IPS-20b (cell line): Measurements from ENCODE around the gene ADK.

Experiments used
- H3K27ac ChIP-seq: one replicate; pipeline ENCODE4 v1.5.1; 2013; ENCODE audit warnings: low read length
- H3K27me3 ChIP-seq: 2 replicates; pipeline ENCODE4 v1.6.1; 2013; ENCODE audit warnings: mild to moderate bottlenecking, low read length, inconsistent platforms; ENCODE audit not compliant: insufficient read depth
- H3K36me3 ChIP-seq: 2 replicates; pipeline ENCODE4 v1.6.1; 2013; ENCODE audit warnings: low read depth, mild to moderate bottlenecking, inconsistent platforms, low read length, moderate library complexity; ENCODE audit not compliant: insufficient read depth
- H3K4me1 ChIP-seq: 2 replicates; pipeline ENCODE4 v1.6.1; 2013; ENCODE audit warnings: mild to moderate bottlenecking, control low read depth, inconsistent platforms, low read length, moderate library complexity; ENCODE audit not compliant: insufficient read depth
- H3K4me3 ChIP-seq: 2 replicates; pipeline ENCODE4 v1.5.1; 2013; ENCODE audit warnings: mild to moderate bottlenecking, low read length, inconsistent platforms
- H3K9ac ChIP-seq: 2 replicates; pipeline ENCODE4 v1.6.1; 2013; ENCODE audit warnings: low read depth, mild to moderate bottlenecking, inconsistent platforms, low read length, moderate library complexity
- H3K9me3 ChIP-seq: 2 replicates; pipeline ENCODE4 v1.6.1; 2013; ENCODE audit warnings: mild to moderate bottlenecking, low read depth, low read length, inconsistent platforms; ENCODE audit not compliant: insufficient read depth

ADK gene

GRCh38 chr10:74223755-74224529, 72.9 kb downstream of the ADK start:
- Histone ChIP-seq H3K27me3 (no peaks in the 10 kb centered on the region), H3K36me3 (no peaks in the 10 kb centered on the region), H3K9ac (no peak overlapping the region), H3K4me1 (no peaks in the 10 kb centered on the region), H3K9me3 (no peaks in the 10 kb centered on the region), H3K4me3 (no peak overlapping the region), H3K27ac (no peak overlapping the region)

DNA sequence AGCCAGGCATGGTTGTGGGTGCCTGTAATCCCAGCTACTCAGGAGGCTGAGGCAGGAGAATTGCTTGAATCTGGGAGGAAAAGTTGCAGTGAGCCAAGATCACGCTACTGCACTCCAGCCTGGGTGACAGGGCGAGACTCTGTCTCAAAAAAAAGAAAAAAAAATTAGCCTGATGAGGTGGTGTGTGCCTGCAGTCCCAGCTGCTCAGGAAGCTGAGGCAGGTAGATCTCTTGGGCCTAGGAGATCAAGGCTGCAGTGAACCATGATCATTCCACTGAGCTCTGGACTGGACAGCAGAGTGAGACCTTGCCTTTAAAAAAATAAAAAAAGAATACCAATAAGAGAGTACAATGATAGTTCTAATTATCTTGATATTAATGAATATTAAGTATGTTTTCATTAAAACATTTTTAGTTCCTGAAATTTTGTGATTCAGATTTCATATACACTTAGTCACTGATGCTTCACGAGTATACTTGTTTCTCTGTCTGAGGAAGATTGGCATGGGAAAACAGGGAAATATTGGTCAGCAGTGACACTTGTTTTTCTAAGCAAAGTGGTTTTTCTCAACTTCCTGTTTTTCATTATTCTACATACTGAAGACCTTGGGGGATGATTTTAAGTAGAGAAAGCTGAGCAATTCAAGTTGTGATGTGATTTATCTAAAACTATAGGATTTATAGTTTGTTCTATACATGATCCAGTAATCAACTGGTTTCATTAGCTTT, 76.8 kb downstream of the ADK start:
- H3K27me3 ChIP-seq, result no peaks in the 10 kb centered on the region

DNA sequence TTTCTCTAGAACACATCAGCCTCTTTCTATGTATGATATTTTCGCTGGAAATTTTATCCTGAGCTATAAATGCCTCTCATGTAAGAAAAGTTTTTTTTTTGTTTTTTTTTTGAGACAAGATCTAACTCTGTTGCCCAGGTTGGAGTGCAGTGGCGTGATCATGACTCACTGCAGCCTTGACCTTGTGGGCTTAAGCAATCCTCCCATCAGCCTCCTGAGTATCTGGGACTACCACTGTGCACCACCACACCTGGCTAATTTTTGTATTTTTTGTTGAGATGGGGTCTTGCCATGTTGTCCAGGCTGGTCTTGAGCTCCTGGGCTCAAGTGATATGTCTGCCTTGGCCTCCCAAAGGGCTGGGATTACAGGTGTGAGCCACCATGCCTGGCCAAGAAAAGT, 80.4 kb downstream of the ADK start:
- Histone ChIP-seq H3K4me1 (no peaks in the 10 kb centered on the region; the same call in 1 of the 2 replicates), H3K4me3 (no peak overlapping the region), H3K27ac (no peak overlapping the region), H3K9me3 (no peaks in the 10 kb centered on the region), H3K36me3 (no peaks in the 10 kb centered on the region), H3K9ac (no peak overlapping the region), H3K27me3 (no peaks in the 10 kb centered on the region)

More for the DNA sequence above, 76.8 kb downstream of the ADK start:
- Histone ChIP-seq H3K27ac (no peak overlapping the region), H3K4me1 (no peaks in the 10 kb centered on the region), H3K9me3 (no peaks in the 10 kb centered on the region), H3K36me3 (no peaks in the 10 kb centered on the region), H3K9ac (no peak overlapping the region), H3K4me3 (no peak overlapping the region)

DNA sequence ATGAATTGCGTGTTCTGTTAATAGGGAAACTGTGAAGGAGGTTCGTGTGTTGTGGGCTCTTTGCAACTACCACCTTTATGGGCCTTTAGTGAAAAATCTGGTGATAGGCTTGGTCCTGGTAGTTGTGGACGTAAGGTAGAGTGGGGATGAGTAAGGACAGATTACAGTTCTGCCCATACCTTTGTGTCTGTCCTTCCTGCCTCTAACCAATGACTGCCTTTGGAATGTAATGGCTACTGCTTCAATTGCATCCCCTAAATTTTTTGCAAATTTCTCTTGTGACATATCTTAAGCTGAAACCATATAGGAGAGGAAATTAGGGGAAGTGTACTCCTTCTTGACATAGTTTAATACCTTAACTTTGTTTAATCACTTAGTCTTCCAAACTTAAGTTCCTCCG, 82.3 kb downstream of the ADK start:
- no peaks in the 10 kb centered on the region for H3K9me3 ChIP-seq
- no peaks in the 10 kb centered on the region for H3K27me3 ChIP-seq
- no peak overlapping the region for H3K9ac ChIP-seq
- no peaks in the 10 kb centered on the region; the same call in 1 of the 2 replicates for H3K4me1 ChIP-seq
- no peak overlapping the region for H3K27ac ChIP-seq
- H3K36me3 ChIP-seq, result no peaks in the 10 kb centered on the region
- H3K4me3 ChIP-seq, result no peak overlapping the region

DNA sequence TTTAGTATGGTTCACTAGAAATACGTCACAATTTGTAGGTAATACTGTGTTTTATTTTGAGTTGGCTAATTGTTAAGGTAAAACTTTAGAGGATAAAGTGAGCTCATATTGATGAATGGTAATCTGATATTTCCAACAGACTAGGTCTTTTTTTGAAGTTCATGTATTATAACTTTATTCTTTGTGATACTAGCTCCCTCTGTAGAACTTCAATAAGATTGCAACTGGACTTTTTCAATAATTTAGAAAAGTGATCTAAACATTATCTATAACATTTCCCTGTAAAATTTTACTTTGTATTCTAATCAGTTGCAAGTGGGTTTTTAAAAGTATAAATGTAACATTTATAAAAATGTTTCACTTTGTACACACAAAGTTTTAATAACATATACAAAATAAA, 83.5 kb downstream of the ADK start:
- H3K36me3 ChIP-seq, result no peaks in the 10 kb centered on the region
- H3K9me3 ChIP-seq, result no peaks in the 10 kb centered on the region
- H3K9ac ChIP-seq, result no peak overlapping the region
- no peak overlapping the region for H3K4me3 ChIP-seq
- no peaks in the 10 kb centered on the region; the same call in 1 of the 2 replicates for H3K4me1 ChIP-seq
- no peak overlapping the region for H3K27ac ChIP-seq
- H3K27me3 ChIP-seq, result no peaks in the 10 kb centered on the region

DNA sequence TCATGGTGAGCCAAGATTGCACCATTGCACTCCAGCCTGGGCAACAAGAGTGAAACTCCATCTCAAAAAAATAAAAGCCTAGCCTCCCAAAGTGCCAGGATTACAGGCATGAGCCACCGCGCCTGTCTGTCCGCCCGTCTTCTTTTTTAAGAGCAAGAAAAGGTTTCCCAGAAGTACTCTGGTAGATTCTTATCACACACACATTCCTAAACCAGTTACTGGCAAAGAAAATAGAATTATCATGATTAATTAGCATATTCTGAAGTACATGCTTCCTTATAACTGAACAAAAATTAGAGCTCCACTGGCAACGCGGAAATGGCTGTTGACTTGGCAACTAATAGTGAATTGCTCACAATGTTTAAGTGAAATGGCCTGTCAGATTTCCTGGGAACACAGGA, 87.0 kb downstream of the ADK start:
- no peaks in the 10 kb centered on the region for H3K27me3 ChIP-seq
- no peak overlapping the region for H3K4me3 ChIP-seq
- peaks cover 6% of the 10 kb centered on the region; the same call in 1 of the 2 replicates for H3K36me3 ChIP-seq
- H3K9me3 ChIP-seq, result no peaks in the 10 kb centered on the region
- no peak overlapping the region for H3K27ac ChIP-seq
- no peaks in the 10 kb centered on the region; the same call in 1 of the 2 replicates for H3K4me1 ChIP-seq
- H3K9ac ChIP-seq, result no peak overlapping the region

DNA sequence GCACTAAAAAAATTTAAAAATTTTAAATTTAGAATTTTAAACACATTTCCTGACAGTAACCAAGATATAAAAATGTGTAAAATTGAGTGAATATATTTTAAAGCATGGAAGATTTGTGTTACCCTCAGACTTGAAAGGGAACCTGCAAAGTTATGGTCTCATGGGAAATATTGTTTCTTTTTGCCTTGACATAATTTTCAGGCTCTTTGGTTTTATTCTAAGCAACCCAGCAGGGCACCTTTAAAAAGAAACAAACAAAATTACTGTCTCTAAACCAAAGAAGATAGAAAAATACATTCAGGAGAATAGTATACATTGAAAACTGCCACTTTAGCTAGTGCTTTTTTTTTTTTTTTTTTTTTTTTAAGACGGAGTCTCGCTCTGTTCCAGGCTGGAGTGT, 87.5 kb downstream of the ADK start:
- H3K27ac ChIP-seq, result no peak overlapping the region
- H3K27me3 ChIP-seq, result no peaks in the 10 kb centered on the region
- H3K9ac ChIP-seq, result no peak overlapping the region
- H3K9me3 ChIP-seq, result no peaks in the 10 kb centered on the region
- no peak overlapping the region for H3K4me3 ChIP-seq
- peaks cover 11% of the 10 kb centered on the region; the same call in 1 of the 2 replicates for H3K36me3 ChIP-seq
- no peaks in the 10 kb centered on the region for H3K4me1 ChIP-seq

GRCh38 chr10:74243067-74243466, 92.0 kb downstream of the ADK start:
- no peak overlapping the region for H3K27ac ChIP-seq
- no peak overlapping the region for H3K4me3 ChIP-seq
- H3K4me1 ChIP-seq, result no peaks in the 10 kb centered on the region
- H3K9ac ChIP-seq, result no peak overlapping the region
- no peaks in the 10 kb centered on the region for H3K9me3 ChIP-seq
- no peaks in the 10 kb centered on the region for H3K27me3 ChIP-seq
- peaks cover 11% of the 10 kb centered on the region; the same call in 1 of the 2 replicates for H3K36me3 ChIP-seq

DNA sequence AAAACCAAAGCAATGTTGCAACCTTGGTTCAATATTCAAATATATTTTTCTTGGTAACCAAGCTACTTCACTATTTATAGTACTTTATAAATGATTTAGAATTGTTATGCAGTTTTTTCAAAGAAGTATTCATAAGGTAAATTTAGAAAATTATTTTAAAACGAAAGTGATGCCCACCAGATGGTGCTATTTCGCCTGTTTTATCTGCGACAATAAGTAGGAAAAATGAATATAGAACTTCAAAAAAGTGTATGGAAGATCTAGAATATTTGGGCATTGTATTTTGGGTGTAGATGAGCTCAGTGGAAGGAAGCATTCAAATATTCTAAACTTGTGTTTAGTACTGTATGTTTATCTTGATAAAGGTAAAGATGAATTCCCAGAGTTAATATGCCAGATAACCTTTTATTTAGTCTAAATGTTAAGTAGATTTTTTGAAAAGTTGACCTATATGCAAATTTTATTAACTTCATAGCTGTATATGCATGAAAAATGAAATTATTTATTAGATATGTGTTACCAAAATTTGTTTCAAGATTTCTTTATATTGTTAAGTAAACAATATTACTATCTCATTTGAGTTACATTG, 93.2 kb downstream of the ADK start:
- no peak overlapping the region for H3K27ac ChIP-seq
- no peak overlapping the region for H3K9ac ChIP-seq
- H3K36me3 ChIP-seq, result peaks cover 11% of the 10 kb centered on the region; the same call in 1 of the 2 replicates
- H3K9me3 ChIP-seq, result no peaks in the 10 kb centered on the region
- H3K27me3 ChIP-seq, result no peaks in the 10 kb centered on the region
- H3K4me1 ChIP-seq, result no peaks in the 10 kb centered on the region
- H3K4me3 ChIP-seq, result no peak overlapping the region

DNA sequence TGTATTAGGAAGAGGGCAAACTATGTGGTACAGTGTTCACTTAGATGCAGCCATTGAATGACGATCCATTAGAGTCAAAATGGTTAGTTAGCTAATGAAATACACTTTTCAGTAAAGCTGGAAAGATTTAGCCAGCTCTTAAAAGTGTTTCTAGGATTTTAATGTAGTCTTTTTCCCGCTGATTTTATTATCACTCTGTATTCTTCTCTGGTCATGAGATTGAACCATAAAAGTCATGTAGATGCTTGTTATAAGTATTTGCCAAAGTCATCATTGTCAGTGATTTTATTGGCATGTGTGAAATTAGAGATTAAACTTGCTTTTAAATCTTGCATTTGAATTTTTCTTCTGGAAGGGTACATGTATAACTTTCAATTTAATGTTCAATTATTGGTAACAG, 93.8 kb downstream of the ADK start:
- H3K27ac ChIP-seq, result no peak overlapping the region
- no peaks in the 10 kb centered on the region for H3K9me3 ChIP-seq
- H3K9ac ChIP-seq, result no peak overlapping the region
- H3K4me3 ChIP-seq, result no peak overlapping the region
- H3K36me3 ChIP-seq, result peaks cover 11% of the 10 kb centered on the region; the same call in 1 of the 2 replicates
- no peaks in the 10 kb centered on the region for H3K27me3 ChIP-seq
- no peaks in the 10 kb centered on the region for H3K4me1 ChIP-seq

DNA sequence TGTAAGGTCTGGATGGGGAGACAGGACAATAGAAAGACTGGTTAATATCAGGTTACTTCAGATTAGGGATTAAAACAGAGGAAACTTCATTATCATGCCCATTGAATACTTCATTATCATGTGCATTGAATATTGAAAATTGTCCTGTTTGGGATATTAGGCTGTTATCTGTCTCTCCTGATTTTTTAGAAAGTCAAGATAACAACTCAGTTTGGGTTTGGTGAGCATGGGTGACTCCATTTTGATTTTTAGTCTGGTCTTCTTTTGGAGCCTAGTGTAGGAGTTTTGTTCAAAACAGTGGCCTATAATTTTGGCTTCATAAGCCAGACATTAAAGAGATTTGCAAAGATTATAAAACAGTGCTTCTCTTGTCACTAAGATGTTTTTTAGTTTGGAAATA, 95.5 kb downstream of the ADK start:
- Histone ChIP-seq H3K4me1 (no peaks in the 10 kb centered on the region), H3K9me3 (no peaks in the 10 kb centered on the region), H3K27me3 (no peaks in the 10 kb centered on the region), H3K27ac (no peak overlapping the region), H3K36me3 (peaks cover 11% of the 10 kb centered on the region; the same call in 1 of the 2 replicates), H3K4me3 (no peak overlapping the region), H3K9ac (no peak overlapping the region)
